SU-DHL-6 (cell line): ENCODE measurements around the gene PRPF6.
A peak's percentile ranks its signal among the peaks of the same experiment; 100 is the strongest.

ENCODE experiments used
- H2AFZ ChIP-seq: fragments of 200-600 bp; sonication (generic); 2 replicates; pipeline ENCODE4 v1.6.1; 2014; ENCODE audit warnings: low read depth, mild to moderate bottlenecking, moderate library complexity, mixed read lengths, antibody characterized with exemption, low read length; ENCODE audit not compliant: severe bottlenecking
- H3F3A ChIP-seq: fragments of 200-600 bp; shearing (Covaris generic); 2 replicates; pipeline ENCODE4 v1.6.0; 2016; ENCODE audit warnings: antibody characterized with exemption, mild to moderate bottlenecking; ENCODE audit not compliant: insufficient read depth
- H3K27ac ChIP-seq: fragments of 200-600 bp; sonication (generic); 2 replicates; pipeline ENCODE4 v1.5.1; 2016; ENCODE audit warnings: low read depth, mild to moderate bottlenecking, low read length, moderate library complexity, mixed read lengths
- H3K27me3 ChIP-seq: fragments of 200-600 bp; sonication (generic), shearing (Covaris generic); 2 replicates; pipeline ENCODE4 v1.6.0; 2014; ENCODE audit warnings: mild to moderate bottlenecking, low read length
- H3K36me3 ChIP-seq: fragments of 200-600 bp; sonication (generic); 2 replicates; pipeline ENCODE4 v1.6.1; 2014; ENCODE audit warnings: mild to moderate bottlenecking, low read length, mixed read lengths
- H3K4me2 ChIP-seq: fragments of 300-600, 200-600 bp; shearing (Covaris generic), sonication (generic); 2 replicates; pipeline ENCODE4 v1.6.0; 2014; ENCODE audit warnings: low read length, low read depth, mild to moderate bottlenecking; ENCODE audit not compliant: poor library complexity, severe bottlenecking
- H3K4me3 ChIP-seq: fragments of 200-600 bp; sonication (generic); 2 replicates; pipeline ENCODE4 v1.5.1; 2014; ENCODE audit warnings: antibody characterized with exemption, low read length, mild to moderate bottlenecking, mixed read lengths; ENCODE audit not compliant: insufficient read depth, poor library complexity, severe bottlenecking
- H3K79me2 ChIP-seq: fragments of 200-600 bp; sonication (generic); 2 replicates; pipeline ENCODE4 v1.6.1; 2014; ENCODE audit warnings: mild to moderate bottlenecking, low read length, moderate library complexity; ENCODE audit not compliant: insufficient read depth
- H3K9ac ChIP-seq: fragments of 200-600 bp; sonication (generic); 2 replicates; pipeline ENCODE4 v1.7.0; 2014; ENCODE audit warnings: mild to moderate bottlenecking, low read length
- H3K9me2 ChIP-seq: fragments of 200-600 bp; sonication (generic); replicated peaks from 2 replicates; pipeline ENCODE4 v1.6.1; 2014; ENCODE audit warnings: low read length; ENCODE audit not compliant: insufficient read depth
- H3K9me3 ChIP-seq: fragments of 200-600 bp; sonication (generic); 2 replicates; pipeline ENCODE4 v1.6.1; 2014; ENCODE audit warnings: low read length, mixed read lengths; ENCODE audit not compliant: insufficient read depth
- H4K20me1 ChIP-seq: fragments of 200-600 bp; sonication (generic); 2 replicates; pipeline ENCODE4 v1.6.1; 2014; ENCODE audit warnings: low read depth, mild to moderate bottlenecking, antibody characterized with exemption, low read length, moderate library complexity, mixed read lengths
- CTCF ChIP-seq: fragments of 200-600 bp; sonication (generic); IDR thresholded peaks from one replicate; pipeline ENCODE4 v1.5.1; 2017; ENCODE audit warnings: antibody characterized with exemption, mild to moderate bottlenecking, low read length, moderate library complexity; ENCODE audit not compliant: insufficient read depth, poor library complexity, severe bottlenecking
- EZH2phosphoT487 ChIP-seq: fragments of 200-600 bp; sonication (generic), shearing (Covaris generic); conservative IDR thresholded peaks from 2 replicates; pipeline ENCODE4 v1.6.1; 2018; ENCODE audit warnings: mild to moderate bottlenecking, antibody characterized with exemption, low read length, moderate library complexity, mixed read lengths

Gene PRPF6

GRCh38 chr20:64056889-64057627, 76.1 kb downstream of the PRPF6 start:
- Histone ChIP-seq H4K20me1 (no peaks in the 10 kb centered on the region), H3K79me2 (no peaks in the 10 kb centered on the region), H3F3A (no peaks in the 10 kb centered on the region), H3K36me3 (no peaks in the 10 kb centered on the region), H3K4me2 (no peak overlapping the region), H3K27me3 (no peaks in the 10 kb centered on the region), H3K4me3 (no peak overlapping the region), H3K9me3 (no peaks in the 10 kb centered on the region), H2AFZ (no peak overlapping the region), H3K9ac (no peak overlapping the region), H3K27ac (no peak overlapping the region), H3K9me2 (no peaks in the 10 kb centered on the region)
- TF ChIP-seq EZH2phosphoT487 (no peak), CTCF (no peak)

GRCh38 chr20:64057628-64058498, 76.9 kb downstream of the PRPF6 start:
- H3K79me2 ChIP-seq: no peaks in the 10 kb centered on the region
- no peak overlapping the region for H3K9ac ChIP-seq
- H3F3A ChIP-seq: no peaks in the 10 kb centered on the region
- H2AFZ ChIP-seq: no peak overlapping the region
- TF ChIP-seq CTCF (peak; percentile 70), EZH2phosphoT487 (no peak)
- H3K4me2 ChIP-seq: no peak overlapping the region
- no peaks in the 10 kb centered on the region for H3K36me3 ChIP-seq
- H4K20me1 ChIP-seq: no peaks in the 10 kb centered on the region
- no peak overlapping the region for H3K4me3 ChIP-seq
- H3K9me3 ChIP-seq: no peaks in the 10 kb centered on the region
- H3K9me2 ChIP-seq: no peaks in the 10 kb centered on the region
- no peak overlapping the region for H3K27ac ChIP-seq
- no peaks in the 10 kb centered on the region for H3K27me3 ChIP-seq

GRCh38 chr20:64058536-64058935, 77.6 kb downstream of the PRPF6 start:
- no peaks in the 10 kb centered on the region for H3K9me2 ChIP-seq
- H3K4me2 ChIP-seq: no peak overlapping the region
- TF ChIP-seq EZH2phosphoT487 (no peak), CTCF (no peak)
- no peaks in the 10 kb centered on the region for H3F3A ChIP-seq
- no peak overlapping the region for H2AFZ ChIP-seq
- no peaks in the 10 kb centered on the region for H3K27me3 ChIP-seq
- H3K9ac ChIP-seq: no peak overlapping the region
- H3K79me2 ChIP-seq: no peaks in the 10 kb centered on the region
- H3K27ac ChIP-seq: no peak overlapping the region
- no peaks in the 10 kb centered on the region for H3K9me3 ChIP-seq
- no peaks in the 10 kb centered on the region for H4K20me1 ChIP-seq
- no peak overlapping the region for H3K4me3 ChIP-seq
- no peaks in the 10 kb centered on the region for H3K36me3 ChIP-seq
